Neural crest cell (in vitro differentiated cells): Measurements from ENCODE around the gene IL17D. TPM values are rescaled to one million over a fixed set of nuclear protein-coding genes. Genes with fewer than 3 reads are reported as not detected.
A peak's percentile ranks its signal among the peaks of the same experiment; 100 is the strongest.

Experiments used
- DNase-seq: peaks from one replicate; pipeline ENCODE4 v3.0.0; 2021; ENCODE audit warnings: low read depth, mixed read lengths, low spot score
- H3K27ac Mint-ChIP-seq: one replicate; pipeline ENCODE4 v1.8.0; 2021; ENCODE audit warnings: mild to moderate bottlenecking, mixed read lengths; ENCODE audit not compliant: unreplicated experiment
- H3K27me3 Mint-ChIP-seq: 2 replicates; pipeline ENCODE4 v1.8.0; 2021; ENCODE audit warnings: low read depth, mild to moderate bottlenecking, mixed read lengths
- H3K36me3 Mint-ChIP-seq: 2 replicates; pipeline ENCODE4 v1.8.0; 2021; ENCODE audit warnings: low read depth, mild to moderate bottlenecking, mixed read lengths
- H3K4me1 Mint-ChIP-seq: 2 replicates; pipeline ENCODE4 v1.8.0; 2021; ENCODE audit warnings: mixed read lengths
- H3K4me3 Mint-ChIP-seq: one replicate; pipeline ENCODE4 v1.8.0; 2021; ENCODE audit warnings: mild to moderate bottlenecking, mixed read lengths
- H3K9me3 Mint-ChIP-seq: 2 replicates; pipeline ENCODE4 v1.8.0; 2021; ENCODE audit warnings: mixed read lengths
- CTCF ChIP-seq: fragments of 200-600 bp; sonication (generic); conservative IDR thresholded peaks from 2 replicates; pipeline ENCODE4 v1.5.0; 2021; ENCODE audit warnings: antibody characterized with exemption, mild to moderate bottlenecking
- total RNA-seq: library from RNA; stranded (reverse); gene quantifications from 2 replicates; pipeline ENCODE4 v1.2.1, GENCODE V29; 2021

Gene IL17D
- total RNA-seq, 1 donor from 2014 or later = 8.4 TPM

DNA sequence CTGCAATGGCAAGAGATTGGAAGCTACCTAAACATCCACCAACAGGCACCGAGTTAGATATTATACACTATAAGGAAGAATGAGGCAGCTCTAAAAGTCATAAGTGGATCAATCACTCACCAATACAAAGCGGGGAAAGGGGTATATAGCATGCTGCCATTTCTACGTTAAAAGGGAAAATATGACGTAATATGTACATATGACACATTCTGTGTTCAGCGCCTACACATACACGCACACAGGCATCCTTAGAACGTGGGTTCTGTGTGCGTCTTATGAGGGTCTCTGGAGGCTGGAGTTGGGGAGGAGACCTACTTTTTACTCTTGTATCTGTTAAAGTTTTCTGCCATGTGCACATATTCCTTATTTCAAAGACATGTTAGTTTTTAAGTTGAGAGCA lies 5.9 kb downstream of the IL17D start:
- no peak for TF ChIP-seq CTCF
- peaks cover 47% of the 10 kb centered on the region for H3K4me1 Mint-ChIP-seq
- no peak overlapping the region for H3K4me3 Mint-ChIP-seq
- H3K36me3 Mint-ChIP-seq = no peaks in the 10 kb centered on the region
- H3K27me3 Mint-ChIP-seq = peaks cover 7% of the 10 kb centered on the region
- DNase-seq = no peak
- no peaks in the 10 kb centered on the region for H3K9me3 Mint-ChIP-seq
- no peak overlapping the region for H3K27ac Mint-ChIP-seq

GRCh38 chr13:20709782-20710181 lies 6.3 kb downstream of the IL17D start:
- DNase-seq = no peak
- no peaks in the 10 kb centered on the region for H3K9me3 Mint-ChIP-seq
- H3K27me3 Mint-ChIP-seq = peaks cover 9% of the 10 kb centered on the region
- H3K4me3 Mint-ChIP-seq = no peak overlapping the region
- H3K27ac Mint-ChIP-seq = no peak overlapping the region
- peaks cover 44% of the 10 kb centered on the region for H3K4me1 Mint-ChIP-seq
- TF ChIP-seq CTCF = no peak
- no peaks in the 10 kb centered on the region for H3K36me3 Mint-ChIP-seq

GRCh38 chr13:20711301-20712044 lies 8.0 kb downstream of the IL17D start:
- Mint-ChIP-seq H3K4me1 (peaks cover 41% of the 10 kb centered on the region), H3K27me3 (peaks cover 11% of the 10 kb centered on the region), H3K27ac (no peak overlapping the region), H3K36me3 (no peaks in the 10 kb centered on the region), H3K4me3 (no peak overlapping the region), H3K9me3 (no peaks in the 10 kb centered on the region)
- TF ChIP-seq CTCF = no peak
- peak; percentile 40 for DNase-seq

GRCh38 chr13:20713014-20713376 lies 9.5 kb downstream of the IL17D start:
- Mint-ChIP-seq H3K27me3 (peaks cover 13% of the 10 kb centered on the region), H3K4me1 (peaks cover 49% of the 10 kb centered on the region), H3K4me3 (peak overlapping the region; percentile 69), H3K9me3 (no peaks in the 10 kb centered on the region), H3K36me3 (no peaks in the 10 kb centered on the region), H3K27ac (no peak overlapping the region)
- no peak for TF ChIP-seq CTCF
- no peak for DNase-seq

DNA sequence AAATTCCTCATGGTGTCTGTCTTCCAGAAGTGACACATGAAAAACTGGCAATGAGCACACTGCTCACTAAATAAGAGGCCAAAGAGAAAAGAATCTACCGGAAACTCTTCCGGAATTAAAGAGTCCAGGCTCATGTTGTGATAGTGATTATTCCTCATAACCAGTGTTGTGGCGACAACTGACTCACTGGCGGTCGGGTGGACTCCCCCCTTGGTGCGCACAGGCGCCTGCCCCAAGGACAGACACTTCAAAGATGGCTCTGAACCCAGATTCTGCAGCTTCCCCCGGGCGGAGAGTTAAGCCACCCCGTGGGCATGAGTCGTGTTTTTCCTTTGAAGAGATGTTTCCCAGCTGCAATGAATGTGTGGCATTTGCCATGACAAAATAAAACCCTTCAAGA lies 10.3 kb downstream of the IL17D start:
- Mint-ChIP-seq H3K36me3 (no peaks in the 10 kb centered on the region), H3K27ac (no peak overlapping the region), H3K27me3 (peaks cover 13% of the 10 kb centered on the region), H3K4me3 (no peak overlapping the region), H3K9me3 (no peaks in the 10 kb centered on the region), H3K4me1 (peaks cover 48% of the 10 kb centered on the region)
- no peak for DNase-seq
- TF ChIP-seq CTCF = no peak
